HG03064 (cell line): ENCODE data around the gene DEXI.
"Not testable (repeated sequence)": the region's sequence is repeated elsewhere in the genome, so short reads cannot be mapped to it uniquely, and the experiment has no call there.

Experiments
- ATAC-seq: cut with Tn5 transposase; IDR thresholded peaks from one replicate; pipeline ENCODE4 v1.9.1; 2021; ENCODE audit warnings: low read depth; ENCODE audit not compliant: unreplicated experiment

Gene DEXI

DNA sequence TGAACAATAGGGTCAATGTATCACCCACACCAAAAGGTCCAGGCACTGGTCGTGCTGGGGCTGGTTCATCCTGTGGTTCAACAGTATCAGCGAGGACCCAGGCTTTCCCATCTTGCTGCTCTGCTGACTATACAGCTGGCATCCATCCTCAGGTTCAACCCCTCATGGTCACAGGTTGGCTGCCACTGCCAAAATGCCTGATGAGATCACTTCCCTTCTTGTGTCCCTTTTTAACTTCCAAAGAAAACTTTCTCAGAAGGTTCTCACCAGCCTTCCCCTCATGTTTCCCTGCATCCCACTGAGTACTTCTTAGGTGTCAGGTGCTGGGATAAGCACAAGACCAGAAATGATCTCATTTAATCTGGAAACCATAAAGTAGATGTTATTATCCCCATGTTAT, 27.8 kb upstream of the DEXI start:
- no peak for ATAC-seq

DNA sequence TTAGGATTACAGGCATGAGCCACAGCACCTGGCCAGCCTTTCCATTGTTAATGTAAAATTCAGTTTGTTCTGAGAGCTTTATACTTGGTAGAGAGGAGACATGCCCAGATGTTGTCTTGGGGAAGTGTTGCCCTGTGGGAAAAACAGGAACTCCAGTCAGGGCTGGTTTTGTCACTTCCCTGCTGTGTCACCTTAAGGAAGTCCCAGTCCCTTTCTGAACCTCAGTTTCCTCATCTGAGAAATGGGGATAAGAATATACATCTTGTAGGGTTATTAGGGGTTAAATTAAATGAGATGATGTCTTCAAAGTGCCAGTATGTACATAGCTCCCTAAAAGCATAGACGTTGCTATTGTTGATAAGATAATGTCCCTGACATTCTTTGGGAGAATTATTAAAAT, 27.3 kb upstream of the DEXI start:
- no peak for ATAC-seq

DNA sequence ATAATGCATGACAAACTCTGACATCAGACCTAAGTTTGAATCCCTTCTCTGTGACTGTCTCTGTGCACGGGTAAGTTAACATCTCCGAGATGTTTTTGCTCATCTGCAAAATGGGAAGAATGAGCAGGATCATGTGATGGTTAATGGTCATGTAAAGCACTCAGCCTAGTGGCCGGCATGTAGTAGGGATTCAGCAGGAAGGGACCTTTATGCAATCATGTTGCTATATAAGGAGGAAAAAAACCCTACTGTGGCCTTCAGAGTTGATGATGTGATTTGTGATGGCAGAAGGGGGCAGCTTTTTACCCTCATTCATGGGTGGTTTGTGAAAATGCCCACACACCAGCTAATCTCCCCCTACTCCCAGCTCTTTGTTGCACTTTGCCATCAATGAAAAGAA, 26.2 kb upstream of the DEXI start:
- no peak for ATAC-seq

DNA sequence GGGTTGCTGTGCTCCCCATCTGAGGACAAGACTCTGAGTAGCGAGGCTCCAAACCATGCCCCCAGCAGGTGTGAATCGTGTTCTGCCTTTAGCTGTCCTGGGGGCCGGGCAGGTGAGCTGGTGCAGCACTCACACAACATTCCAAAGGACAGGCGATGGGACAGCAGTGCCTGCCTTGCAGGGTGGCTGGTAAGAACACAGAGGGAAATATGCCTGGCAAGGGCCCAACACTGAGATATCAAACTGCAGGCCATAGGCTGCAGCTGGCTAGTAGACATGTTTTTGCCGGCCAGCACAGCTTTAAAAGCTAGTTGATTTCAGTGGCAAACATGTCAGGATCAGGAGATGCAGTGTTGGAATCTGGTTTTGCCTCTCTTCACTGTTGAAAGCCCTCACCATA, 25.7 kb upstream of the DEXI start:
- ATAC-seq, result no peak

DNA sequence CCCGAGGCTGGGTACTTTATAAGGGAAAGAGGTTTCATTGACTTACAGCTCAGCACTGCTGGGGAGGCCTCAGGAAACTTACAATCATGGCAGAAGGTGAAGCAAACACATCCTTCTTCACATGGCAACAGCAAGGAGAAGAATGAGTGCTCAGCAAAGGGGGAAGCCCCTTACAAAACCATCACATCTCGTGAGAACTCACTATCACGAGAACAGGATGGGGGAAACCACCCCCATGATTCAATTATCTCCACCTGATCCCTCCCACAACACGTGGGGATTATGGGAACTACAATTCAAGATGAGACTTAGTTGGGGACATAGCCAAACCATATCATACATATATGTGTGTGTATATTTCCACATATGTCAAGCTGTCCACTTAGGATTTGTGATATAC, 24.3 kb upstream of the DEXI start:
- not testable (repeated sequence) for ATAC-seq

DNA sequence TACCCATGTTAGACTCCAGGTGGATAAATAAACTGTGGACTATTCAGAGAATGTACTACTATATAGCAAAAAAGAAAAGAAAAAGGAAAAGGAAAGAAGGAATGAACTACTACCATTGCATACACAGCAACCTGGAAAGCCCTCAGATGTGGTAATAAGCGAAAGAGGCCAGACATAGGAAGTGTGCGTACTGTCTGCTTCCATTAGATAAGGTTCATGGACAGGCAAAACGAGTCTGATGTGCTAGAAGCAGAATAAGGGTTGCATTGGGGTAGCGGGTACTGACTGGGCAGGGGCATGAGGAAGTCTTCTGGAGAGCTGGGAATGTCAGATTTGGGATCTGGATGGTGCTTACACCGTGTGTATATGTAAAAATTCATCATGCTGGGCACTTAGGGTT, 23.9 kb upstream of the DEXI start:
- ATAC-seq, result no peak

DNA sequence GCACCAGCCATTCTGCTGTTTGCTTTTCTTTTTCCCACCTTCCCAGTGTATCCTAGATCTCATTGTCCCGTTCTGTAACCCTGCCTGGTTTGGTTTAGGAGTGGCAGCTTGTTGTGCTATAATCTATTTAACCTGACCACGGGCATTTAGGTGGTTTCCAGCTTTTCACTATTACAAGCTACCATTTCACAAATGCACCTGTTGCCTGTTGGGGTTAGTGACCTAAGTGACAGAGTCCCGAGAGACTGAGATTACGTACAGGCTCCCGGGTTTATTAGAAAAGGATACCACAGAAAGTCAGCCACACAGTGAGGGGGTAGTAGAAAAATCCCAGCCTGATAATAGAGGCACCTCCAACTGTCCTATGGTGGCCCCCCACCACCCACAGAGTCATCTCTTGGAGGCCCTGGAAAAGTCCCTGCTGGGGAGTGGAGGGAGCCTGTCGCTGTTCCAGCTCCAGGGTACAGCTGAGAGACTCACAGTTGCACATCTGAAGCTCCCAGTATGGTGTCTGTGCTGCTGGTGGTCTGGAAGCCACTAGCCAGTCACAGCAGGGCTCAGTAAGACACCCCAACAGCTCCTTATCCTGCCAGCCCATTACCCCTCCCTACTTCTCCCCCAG, 23.3 kb upstream of the DEXI start:
- ATAC-seq, result peak; percentile 50

DNA sequence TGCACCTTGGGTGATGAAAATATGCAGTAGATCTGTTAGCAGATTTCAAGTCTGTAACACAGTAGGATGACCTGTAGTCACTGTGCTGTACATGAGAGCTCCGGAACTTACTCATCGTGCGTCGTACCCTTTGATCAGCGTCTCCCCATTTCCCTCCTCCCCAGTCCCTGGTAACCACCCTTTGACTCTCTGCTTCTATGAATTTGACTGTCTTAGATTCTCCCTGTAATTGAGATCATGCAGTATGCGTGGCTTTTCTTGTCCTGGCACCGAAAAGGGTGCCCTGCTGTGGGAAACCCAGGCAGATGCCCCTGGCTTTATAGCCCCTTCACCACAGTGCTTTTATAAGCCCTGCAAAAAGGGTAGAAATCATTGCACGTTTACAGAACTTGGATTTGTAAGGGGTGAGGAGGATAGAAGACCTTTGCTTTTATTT, 22.6 kb upstream of the DEXI start:
- peak; percentile 45 for ATAC-seq

DNA sequence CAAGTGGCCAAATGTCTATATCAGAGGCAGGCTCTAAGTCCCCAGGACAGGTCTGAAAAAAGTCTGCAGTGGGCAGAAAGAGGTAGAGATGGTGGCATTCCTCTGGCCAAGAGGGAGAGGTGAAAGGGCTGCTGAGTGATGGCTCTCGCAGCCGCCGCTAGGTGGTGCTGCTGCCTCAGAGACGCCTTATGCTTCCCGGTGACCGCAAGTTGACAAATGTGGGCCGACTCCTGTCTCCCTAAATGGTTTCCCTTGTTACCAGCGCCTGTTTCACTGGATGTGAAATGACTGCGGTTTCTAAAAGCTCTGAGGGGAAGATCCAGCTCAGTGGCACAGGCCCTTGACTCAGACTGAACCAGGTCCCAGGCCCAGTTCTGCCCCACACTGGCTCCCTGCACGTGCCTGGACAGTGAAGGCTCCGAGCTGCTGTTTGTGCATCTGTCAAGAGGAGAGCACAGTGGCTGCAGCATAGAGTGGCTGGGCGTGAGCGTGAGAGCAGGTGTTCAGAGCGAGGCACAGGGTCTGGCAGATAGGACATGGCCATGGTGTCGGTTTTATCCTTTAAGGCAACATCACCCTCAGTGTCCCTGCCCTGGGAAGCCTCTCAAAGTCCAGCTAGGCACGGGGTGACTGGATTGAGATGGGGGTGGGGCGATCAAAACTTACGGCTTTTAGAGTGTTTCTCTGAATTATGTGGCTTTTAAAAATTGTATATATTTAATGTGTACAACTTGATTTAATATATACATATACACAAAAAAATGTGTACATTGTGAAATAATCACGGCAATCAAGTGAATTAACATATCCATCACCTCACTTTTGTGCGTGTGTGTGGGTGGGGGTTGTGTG, 22.0 kb upstream of the DEXI start:
- no peak for ATAC-seq

DNA sequence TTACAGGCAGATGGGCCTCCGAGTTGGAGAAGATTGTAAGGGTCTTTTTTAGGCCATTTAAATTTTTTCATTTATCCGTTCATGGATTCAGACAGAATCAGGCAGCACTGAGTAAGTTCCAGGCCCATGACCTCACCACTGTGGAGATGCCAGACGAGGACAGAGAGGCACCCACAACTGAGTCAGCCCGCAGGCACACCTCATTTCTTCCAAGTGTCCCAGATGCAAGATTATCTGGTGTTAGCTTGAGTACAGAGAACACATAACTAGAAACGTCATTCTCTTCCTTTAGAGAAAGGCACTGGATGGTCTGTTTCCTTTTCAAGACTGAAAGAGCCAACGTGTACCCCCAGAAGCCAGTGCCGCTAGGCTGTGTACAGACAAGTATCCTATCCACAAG, 19.0 kb upstream of the DEXI start:
- no peak for ATAC-seq

DNA sequence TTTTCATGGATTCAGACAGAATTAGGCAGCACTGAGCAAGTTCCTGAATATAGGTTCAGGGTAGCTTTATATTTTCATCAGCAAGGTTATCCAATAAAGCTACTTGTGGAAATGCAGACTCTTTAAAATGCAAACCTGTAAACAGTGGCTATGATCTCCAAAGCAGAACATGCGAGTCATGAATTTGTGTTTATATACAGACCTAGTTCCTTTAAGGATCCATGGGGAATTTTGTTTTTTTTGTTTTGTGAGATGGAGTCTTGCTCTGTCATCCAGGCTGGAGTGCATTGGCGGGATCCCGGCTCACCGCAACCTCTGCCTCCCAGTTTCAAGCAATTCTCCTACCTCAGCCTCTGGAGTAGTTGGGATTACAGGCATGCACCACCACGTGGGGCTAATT, 16.9 kb upstream of the DEXI start:
- ATAC-seq, result no peak

DNA sequence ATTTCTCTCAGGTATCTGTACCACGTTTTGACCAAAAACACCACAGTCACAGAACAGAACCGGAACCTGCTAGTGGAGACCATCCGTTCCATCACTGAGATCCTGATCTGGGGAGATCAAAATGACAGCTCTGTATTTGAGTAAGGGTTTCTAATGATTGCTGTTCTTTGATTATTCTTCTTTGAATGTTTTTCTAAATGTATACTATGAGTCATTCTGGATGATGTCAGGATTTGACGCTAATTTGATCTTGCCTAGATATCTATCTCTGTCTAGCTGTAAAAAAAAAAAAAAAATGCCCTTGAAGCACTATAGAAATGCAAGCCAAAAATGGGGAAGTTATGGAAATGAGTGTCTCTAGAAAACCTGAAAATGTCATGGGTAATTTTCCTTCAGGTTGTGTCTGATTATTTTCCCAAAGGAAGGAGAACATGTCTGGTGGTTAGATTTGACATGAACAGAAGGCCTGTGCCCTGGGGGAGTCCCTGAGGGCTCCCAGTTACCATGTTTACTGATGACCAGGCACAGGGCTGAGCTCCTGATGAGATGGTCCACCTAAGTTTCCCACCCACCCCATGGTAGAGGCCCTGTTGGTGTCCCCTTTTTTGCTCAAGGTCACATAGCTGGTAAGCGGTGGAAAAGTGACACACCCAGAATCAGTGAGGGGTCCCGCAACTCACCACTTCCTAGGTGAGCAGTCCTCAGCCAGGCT, 15.7 kb upstream of the DEXI start:
- ATAC-seq, result no peak

DNA sequence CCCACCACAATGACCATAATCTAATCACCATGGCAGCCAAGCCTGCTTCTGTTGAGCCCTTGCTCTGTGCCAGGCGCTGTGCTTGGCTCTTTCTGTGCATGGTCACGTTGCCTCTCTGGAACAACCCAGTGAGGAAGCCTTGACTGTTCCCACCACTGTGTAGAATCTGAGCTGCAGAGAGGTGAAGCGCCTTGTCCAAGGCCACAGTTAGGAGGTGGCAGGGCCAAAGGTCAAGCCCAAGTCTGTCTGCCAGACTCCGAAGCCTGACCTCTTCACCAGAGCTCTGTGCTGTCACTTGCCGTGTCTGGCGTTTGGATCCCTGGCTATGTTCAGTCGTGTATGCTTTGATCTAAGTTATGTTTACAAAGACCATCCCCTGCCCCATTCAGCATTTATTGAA, 12.6 kb upstream of the DEXI start:
- no peak for ATAC-seq

DNA sequence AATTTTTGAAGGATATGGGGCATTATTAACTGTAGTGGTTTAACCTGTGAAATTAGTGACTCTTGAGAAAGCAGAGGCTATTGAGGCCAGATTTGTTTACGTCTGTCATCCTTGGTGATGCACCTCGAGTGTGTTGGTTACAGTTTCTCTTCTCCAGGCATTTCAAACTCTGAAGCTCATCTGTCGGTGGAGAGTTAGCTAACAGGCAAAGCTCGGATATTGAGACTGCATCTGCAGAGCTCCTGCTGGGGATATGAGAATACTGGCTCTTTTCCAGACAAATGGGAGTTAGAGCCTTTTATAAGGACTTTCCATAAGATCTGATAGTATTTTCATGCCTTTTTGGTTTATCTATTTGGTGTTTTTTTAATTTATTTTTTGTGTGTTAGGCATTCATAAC, 8.8 kb upstream of the DEXI start:
- ATAC-seq, result no peak

DNA sequence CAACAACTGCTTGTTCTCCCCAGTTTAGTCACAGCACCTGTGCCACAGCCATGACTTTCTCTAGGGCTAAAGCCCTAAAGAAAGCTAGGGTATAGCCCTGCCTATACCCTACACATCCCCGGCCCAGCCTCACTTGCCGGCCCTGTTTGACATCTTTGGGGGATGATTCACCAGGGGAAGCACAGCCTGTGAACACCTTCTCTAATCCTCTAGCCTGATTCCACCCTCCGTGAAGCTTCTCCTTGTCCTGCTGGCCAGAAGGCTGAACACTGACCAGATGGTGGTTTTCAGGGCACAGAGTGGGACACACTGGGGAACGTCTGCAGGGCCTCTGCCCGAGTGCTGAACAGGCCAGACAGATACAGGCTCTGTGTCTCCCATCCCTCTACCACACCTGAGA, 8.1 kb upstream of the DEXI start:
- no peak for ATAC-seq

DNA sequence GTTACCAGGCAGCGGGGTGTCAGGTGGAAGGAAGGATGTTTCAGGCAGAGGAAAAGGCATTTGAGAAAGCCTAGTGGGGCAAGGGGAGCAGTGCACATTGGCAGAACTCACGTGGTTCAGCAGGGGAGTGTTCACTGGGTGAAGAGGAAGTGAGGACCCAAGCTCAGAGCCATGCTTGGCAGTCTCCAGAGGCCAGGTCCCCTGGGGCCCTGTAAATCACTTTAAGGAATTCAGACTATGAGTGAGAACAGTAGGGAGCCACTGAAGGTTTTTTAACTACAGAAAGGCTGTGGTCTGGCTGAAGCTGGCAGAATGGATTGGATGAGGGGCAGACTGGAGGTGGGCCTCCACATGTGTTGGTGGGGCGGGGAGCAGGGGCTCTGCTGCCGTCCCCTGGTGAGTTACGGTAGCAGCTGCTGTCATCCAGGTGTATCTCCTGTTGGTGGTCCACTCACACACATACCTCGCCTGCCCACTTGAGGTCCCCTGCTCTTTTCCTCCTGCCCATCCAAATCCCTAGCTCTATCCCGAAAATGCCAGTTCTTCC, 7.2 kb upstream of the DEXI start:
- peak; percentile 67 for ATAC-seq

DNA sequence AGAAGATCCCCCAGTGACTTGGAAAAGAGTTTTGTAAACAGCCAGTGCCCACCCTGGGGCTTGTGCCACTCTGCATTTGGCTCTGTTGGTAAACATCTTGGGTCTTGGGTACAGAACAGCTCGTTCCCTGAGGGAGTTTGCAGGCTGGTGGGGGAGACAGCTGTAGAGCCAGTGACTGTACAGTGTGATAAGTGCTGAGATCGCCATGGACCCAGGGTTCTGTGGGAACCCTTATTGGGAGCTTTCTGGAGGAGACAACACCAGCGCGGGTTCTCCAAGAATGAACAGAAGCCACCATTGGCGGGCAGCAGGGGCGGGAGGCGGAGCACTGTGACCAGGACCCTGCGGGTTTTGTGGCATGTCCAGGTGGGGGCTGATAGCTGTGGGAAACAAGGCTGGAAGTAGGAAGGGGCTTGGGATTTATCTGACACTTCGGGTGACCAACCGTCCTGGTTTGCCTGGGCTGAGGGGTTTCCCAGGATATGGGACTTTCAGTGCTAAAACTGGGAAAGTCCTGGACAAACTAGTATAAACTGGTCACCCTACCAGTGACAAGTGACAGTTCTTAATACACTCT, 5.0 kb upstream of the DEXI start:
- ATAC-seq, result no peak

DNA sequence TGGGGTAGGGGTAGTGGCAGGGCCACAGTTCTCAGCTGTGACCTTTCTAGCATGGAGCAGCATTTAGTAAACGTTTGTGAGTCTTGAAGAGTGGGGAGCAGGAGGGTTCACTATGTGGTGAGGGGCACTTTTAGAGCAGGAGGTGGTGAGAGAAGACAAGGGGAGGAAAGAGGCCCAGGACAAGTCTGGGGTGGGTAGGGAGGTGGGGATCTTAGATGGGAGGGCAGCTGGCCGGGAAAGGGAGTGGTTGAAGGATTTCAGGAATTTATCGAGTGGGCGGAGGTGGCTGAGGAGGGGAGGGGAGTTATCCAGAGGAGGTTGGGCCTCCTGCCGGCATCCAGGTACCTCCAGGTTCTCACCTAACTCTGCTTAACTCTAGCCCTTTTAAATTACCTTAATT, 4.0 kb upstream of the DEXI start:
- no peak for ATAC-seq

DNA sequence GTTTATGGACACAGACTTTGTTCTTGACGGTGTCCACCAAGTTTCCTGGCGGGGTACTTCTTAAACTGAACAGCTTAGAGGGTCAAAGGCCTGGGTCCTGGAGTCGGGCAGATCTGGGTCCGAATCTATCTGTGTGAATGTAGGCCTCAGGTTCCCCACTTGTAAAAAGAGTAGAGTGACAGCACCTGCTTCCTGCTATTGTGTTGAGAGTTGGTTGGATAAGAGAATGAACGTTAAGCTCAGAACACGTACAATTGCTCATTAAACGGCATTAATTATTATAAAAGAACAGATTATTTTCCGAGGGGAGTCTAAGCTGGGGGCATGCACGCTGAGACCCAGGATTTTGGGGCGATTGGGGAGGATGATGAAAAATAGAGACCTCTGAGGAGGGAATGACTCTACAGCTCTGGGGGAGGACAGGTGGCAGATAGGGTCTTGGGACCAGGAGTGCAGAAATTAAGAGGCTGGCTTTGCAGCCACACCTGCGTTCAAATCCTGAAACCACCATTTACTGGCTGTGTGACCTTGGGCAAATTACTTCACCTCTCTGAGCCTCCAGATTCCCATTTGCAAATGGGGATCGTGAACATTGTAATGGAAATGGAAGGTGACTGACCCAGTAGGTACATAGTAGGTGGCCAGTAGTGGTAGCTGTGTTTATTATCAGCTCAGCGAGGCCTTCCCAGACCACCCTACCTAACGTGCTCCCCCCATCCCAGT, 3.0 kb upstream of the DEXI start:
- ATAC-seq, result no peak

DNA sequence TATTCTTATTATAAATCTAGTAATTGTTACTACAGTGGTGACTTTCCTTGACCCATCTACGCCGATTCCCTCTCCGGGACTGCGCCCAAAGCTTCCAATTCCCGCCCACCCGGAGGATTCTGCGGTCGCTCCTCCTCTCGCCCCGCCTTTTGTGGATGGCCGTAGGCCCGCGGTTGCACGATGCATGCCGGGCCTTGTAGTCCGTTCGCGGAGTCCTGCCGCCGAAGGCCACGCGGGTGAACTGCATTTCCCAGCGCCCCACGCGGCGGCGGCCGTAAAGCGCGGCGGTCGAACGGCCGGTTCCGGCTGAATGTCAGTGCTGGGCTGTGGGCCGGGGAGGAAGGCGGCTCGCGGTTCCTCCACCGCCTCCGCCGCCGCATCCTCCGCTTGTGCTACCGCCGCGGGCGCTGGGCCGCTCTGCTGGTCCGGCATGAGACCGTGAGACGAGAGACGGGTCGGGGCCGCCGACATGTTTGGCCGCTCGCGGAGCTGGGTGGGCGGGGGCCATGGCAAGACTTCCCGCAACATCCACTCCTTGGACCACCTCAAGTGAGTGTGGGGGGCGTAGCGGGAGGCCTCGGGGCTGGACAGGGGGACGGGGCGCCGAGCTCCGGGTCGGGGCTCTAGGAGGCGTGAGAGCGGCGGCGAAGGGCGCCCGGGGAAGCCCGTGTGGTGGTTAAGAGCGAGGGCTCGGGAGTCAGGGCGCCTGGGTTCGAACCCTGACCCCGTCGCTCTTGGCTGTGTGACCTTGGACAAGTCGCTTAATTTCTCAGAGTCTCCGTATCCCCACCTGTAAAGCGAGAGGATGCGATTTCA, 2.2 kb upstream of the DEXI start, which contains the start of gene CLEC16A:
TSS of gene CLEC16A (plus strand) at position 316 of the 816 bp plus-strand sequence. CDS start at position 470, 154 bp downstream.
- ATAC-seq, result peak; percentile 42
